Spinal cord (tissue), 10 donors: Measurements from ENCODE around the gene TM4SF5. TPM values are rescaled to one million over a fixed set of nuclear protein-coding genes. Genes with fewer than 3 reads are reported as not detected.
A peak's percentile ranks its signal among the peaks of the same experiment; 100 is the strongest.

Experiments used
- DNase-seq, 6 donors: peaks; one replicate each; pipeline versions ENCODE4 v3.0.0 to v3.0.0-alpha.2; 2013 to 2015; ENCODE audit warnings: low spot score in 6 of 6, low read depth in 4 of 6
- H3K27ac ChIP-seq: one replicate; pipeline ENCODE4 v1.5.1; 2013; ENCODE audit warnings: low read depth, low read length, control low read depth
- H3K27me3 ChIP-seq: one replicate; pipeline ENCODE4 v1.6.1; 2013; ENCODE audit warnings: low read length; ENCODE audit not compliant: control insufficient read depth, insufficient read depth
- H3K36me3 ChIP-seq: one replicate; pipeline ENCODE4 v1.6.1; 2013; ENCODE audit warnings: low read length; ENCODE audit not compliant: control insufficient read depth, insufficient read depth
- H3K4me1 ChIP-seq: one replicate; pipeline ENCODE4 v1.6.1; 2013; ENCODE audit warnings: low read length; ENCODE audit not compliant: control insufficient read depth, insufficient read depth
- H3K4me3 ChIP-seq: one replicate; pipeline ENCODE4 v1.5.1; 2013; ENCODE audit warnings: low read depth, low read length, control low read depth
- H3K9me3 ChIP-seq: one replicate; pipeline ENCODE4 v1.6.1; 2013; ENCODE audit warnings: low read length; ENCODE audit not compliant: control insufficient read depth, insufficient read depth
- WGBS: methylation state at CpG from one replicate; pipeline ENCODE4 v1.1.5; 2013; ENCODE audit warnings: missing lambda C conversion rate; ENCODE audit not compliant: insufficient coverage; 5-methylcytosine and 5-hydroxymethylcytosine counted together
- polyA plus RNA-seq, 2 donors: library from polyadenylated mRNA; unstranded; fragments of 120-200 nt; gene quantifications; one replicate each; pipeline ENCODE4 v1.2.1, GENCODE V29; 2013; ENCODE audit not compliant: insufficient read length in 2 of 2
- total RNA-seq, 2 donors: library from RNA; depleted of rRNA in 1 of 2; stranded (reverse); fragments of 120-200 nt in 1 of 2; fragments of >200 nt in 1 of 2; gene quantifications; one replicate each; pipeline versions ENCODE4 v1.2.3 to v1.2.4, GENCODE V29; 2013 to 2014
- donor health status: healthy.

Gene TM4SF5
- total and polyA plus RNA-seq, 4 donors = not detected

DNA sequence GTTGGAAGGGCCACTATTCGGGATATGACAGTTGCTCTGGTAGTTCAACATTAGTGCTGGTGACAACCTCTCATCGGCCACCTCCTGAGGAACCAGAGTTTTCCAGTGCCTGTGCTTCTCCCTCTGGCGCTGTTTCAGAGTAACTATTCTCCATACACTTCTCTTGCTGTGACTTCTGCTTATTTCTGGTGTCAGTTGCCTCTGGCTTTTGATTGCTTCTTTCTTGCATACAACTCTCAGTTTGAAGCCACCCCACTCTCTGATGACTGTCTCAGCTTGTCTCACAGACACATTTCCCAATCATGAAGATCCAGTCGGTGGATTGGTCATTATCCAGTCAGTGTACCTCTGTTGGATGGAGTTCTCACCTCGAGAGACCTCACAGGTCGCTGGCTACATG, 3.4 kb upstream of the TM4SF5 start:
- Histone ChIP-seq H3K4me1 (peaks cover 10% of the 10 kb centered on the region), H3K36me3 (no peaks in the 10 kb centered on the region), H3K27me3 (peaks cover 3% of the 10 kb centered on the region), H3K27ac (no peak overlapping the region), H3K9me3 (no peaks in the 10 kb centered on the region), H3K4me3 (no peak overlapping the region)
- 87% methylated on average over 6 of the region's 6 CpGs for WGBS
- no peak for DNase-seq

DNA sequence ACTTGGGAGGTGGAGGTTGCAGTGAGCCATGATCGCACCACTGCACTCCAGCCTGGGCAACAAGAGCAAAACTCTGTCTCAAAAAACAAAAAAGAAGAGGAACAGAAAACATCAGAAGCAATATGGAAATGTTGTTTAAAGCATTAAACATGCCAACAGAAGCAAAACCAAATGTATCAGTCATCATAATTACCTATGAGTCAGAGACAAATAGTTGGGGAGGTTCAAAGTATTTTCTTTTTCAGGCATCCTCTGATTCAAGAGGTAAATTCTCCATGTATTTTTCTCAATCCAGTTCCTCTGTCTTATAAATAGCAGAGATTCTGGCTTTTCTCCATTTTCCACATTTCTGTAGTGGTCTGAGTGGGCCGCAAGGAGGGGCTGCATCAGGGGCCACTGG, 2.1 kb upstream of the TM4SF5 start:
- DNase-seq = no peak
- WGBS = 100% methylated on average over 1 of the region's 2 CpGs
- Histone ChIP-seq H3K36me3 (no peaks in the 10 kb centered on the region), H3K9me3 (no peaks in the 10 kb centered on the region), H3K4me3 (no peak overlapping the region), H3K27me3 (peaks cover 3% of the 10 kb centered on the region), H3K4me1 (peaks cover 10% of the 10 kb centered on the region), H3K27ac (no peak overlapping the region)

DNA sequence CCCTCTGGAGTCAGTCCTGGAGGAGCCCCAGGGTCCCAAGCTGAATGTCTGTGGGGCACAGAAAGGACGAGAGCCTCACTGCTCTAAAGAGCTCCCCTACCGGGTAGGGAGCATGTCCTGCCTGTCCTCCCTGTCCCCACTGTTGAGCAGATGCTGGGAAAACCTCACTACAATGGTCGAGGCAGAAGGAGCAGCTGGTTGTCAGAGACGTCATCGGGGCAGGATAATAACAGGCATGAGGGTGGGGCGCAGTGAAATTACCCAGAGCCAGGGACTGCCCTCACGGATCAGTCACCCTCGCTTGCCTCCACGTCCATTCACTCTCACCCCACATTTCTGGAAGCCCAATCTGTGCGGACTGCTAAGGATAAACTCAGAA, 538 bp downstream of the TM4SF5 start:
- H3K4me1 ChIP-seq = peaks cover 10% of the 10 kb centered on the region
- peaks cover 3% of the 10 kb centered on the region for H3K27me3 ChIP-seq
- no peaks in the 10 kb centered on the region for H3K9me3 ChIP-seq
- no peak overlapping the region for H3K27ac ChIP-seq
- WGBS = 15% methylated on average over 5 of the region's 10 CpGs
- no peak overlapping the region for H3K4me3 ChIP-seq
- H3K36me3 ChIP-seq = no peaks in the 10 kb centered on the region
- no peak for DNase-seq

DNA sequence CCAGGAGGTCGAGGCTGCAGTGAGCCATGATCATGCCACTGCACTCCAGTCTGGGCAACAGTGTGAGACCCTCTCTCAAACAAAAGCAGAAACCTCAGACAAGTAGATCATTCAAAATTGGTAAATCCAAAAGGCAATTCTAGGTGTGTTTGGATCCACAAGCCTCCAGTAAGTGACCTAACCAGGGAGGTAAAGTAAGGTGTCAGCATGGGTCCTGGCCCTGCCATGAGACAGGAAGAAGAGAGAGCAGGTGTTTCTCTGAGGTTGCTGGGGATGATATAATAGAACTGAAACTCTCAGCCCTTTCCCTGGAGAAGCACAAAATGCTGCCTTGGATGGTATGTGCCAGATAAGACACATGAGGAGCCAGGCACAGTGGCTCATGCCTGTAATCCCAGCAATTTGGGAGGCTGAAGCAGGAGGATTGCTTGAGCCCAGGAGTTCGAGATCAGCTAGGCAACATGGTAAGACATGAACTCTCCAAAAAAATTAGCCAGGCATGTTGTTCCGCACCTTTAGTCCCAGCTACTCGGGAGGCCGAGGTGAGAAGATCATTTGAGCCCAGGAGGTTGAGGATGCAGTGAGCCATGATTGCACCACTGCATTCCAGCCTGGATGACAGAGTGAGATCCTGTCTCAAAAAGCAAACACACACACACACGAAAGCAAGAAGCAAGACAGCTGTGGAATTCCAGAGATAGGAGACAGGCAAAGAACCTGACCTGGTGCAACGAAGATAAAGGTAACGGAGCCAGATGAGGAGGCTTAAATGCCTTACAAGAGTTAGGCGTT, 6.5 kb downstream of the TM4SF5 start:
- Histone ChIP-seq H3K27ac (no peak overlapping the region), H3K36me3 (no peaks in the 10 kb centered on the region), H3K9me3 (no peaks in the 10 kb centered on the region), H3K4me3 (no peak overlapping the region), H3K27me3 (peaks cover 24% of the 10 kb centered on the region), H3K4me1 (no peaks in the 10 kb centered on the region)
- DNase-seq = no peak
- WGBS = 84% methylated on average over 7 of the region's 9 CpGs

DNA sequence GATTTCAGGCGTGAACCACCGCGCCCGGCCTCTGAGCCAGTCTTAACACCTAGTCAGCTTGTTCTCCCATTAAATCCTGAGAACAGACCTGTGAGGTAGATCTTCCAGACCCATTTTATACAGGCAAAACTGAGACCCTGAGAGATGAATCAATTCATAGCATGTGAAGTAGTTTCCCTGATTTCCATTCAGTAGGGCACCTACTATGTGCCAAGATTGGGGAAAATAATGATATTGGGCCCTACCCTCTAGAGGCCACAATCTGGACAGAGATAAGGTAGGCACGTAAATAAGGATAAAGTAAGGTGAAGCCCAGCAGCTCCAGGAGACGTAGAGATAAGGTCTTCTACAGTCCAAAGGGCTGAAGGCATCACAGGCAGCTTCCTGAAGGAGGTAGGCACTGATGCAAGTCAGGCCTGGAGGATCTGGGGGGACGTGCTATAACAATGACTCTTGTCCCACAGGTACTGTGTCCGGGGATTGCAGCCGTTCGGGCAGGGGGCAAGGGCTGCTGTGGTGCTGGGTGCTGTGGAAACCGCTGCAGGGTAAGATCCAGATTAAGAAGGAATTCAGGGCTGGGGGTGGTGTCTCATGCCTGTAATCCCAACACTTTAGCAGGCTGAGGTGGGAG, 8.8 kb downstream of the TM4SF5 start:
- no peak overlapping the region for H3K27ac ChIP-seq
- no peaks in the 10 kb centered on the region for H3K9me3 ChIP-seq
- peaks cover 45% of the 10 kb centered on the region for H3K27me3 ChIP-seq
- no peak overlapping the region for H3K4me3 ChIP-seq
- 83% methylated on average over 7 of the region's 11 CpGs for WGBS
- H3K4me1 ChIP-seq = peaks cover 8% of the 10 kb centered on the region
- H3K36me3 ChIP-seq = no peaks in the 10 kb centered on the region
- no peak for DNase-seq

DNA sequence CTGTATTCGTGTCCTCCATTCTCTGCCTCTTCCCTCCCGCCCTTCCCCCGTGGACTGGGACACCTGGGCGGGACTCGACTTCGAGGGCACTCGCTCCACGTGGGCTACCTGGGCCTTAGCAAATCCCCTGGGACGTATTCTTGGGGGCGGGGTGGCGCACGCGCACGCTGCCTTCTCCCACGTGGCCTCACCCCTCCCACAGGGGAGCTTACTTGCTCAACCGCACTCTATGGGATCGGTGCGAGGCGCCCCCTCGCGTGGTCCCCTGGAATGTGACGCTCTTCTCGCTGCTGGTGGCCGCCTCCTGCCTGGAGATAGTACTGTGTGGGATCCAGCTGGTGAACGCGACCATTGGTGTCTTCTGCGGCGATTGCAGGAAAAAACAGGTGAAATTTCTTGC, 11.0 kb downstream of the TM4SF5 start:
- 35% methylated on average over 27 of the region's 28 CpGs for WGBS
- Histone ChIP-seq H3K27me3 (peaks cover 62% of the 10 kb centered on the region), H3K27ac (no peak overlapping the region), H3K9me3 (no peaks in the 10 kb centered on the region), H3K4me1 (peaks cover 30% of the 10 kb centered on the region), H3K36me3 (no peaks in the 10 kb centered on the region), H3K4me3 (no peak overlapping the region)
- no peak for DNase-seq

DNA sequence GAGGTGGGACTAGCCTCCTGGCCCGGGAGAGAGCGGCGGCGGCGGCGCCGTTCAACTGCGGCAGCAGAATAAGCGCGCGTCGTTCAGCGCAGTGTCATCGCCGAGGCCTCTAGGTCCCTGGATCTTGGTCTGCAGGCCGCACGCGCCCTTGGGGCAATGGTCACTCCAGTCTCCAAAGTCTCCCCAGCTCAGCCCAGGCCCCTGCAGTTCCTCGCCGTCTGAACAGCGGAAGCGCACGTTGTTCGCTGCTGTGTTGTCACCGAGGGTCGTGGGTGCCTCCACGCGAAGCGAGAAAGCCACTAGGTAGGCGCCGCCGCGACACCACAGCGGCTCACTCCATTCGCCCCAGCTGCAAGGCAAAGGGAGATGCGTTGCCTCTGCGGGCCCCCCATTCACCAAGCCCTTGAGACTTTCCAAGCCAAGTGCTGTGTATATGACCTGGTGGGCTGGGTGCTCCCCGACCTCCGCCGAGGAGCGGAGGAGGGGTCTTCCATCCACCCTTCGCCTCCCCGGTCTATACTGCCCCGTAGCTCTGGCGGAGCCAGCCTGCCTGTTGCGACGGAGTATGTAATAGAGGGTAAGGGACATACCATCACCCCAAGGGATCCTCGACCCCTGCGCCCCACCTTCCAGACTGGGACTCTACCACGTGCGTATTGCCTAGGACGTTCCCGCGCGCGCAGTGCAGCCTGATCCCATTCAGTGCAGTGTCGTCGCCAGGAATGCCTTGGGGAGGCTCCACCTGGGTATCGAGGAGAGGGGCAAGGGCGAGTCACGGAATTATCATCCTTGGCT, 13.8 kb downstream of the TM4SF5 start:
- WGBS = 7% methylated on average over 52 of the region's 61 CpGs
- no peak overlapping the region for H3K27ac ChIP-seq
- peaks cover 60% of the 10 kb centered on the region for H3K27me3 ChIP-seq
- peak overlapping the region; percentile 11 for H3K4me3 ChIP-seq
- peaks cover 6% of the 10 kb centered on the region for H3K36me3 ChIP-seq
- DNase-seq = peak in 2 of 6 donors; percentile 25 to 33
- H3K4me1 ChIP-seq = peaks cover 51% of the 10 kb centered on the region
- H3K9me3 ChIP-seq = no peaks in the 10 kb centered on the region

DNA sequence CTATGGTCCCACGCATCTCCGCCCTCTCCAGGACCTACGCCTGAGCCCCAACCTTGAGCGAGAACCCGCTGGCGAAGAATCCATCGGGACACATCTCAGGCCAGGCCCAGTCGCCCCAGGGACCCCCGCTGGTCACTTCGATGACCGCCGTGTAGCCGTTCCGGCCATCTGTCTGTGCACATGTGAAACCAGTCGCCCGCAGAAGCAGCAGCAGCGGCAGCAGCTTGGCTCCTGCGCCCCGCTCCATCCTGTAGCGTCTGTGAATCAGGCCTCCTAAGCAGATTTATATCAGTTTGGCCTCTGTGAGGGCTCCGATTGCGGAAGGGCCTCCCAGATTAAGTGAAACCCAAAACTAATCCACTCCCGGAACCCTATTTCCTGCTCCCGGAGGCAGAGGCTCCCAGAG, 14.4 kb downstream of the TM4SF5 start, which contains the start of gene VMO1:
VMO1 (minus strand) TSS at position 259 of the 406 bp plus-strand sequence; CDS start at position 247, 12 bp downstream.
- Histone ChIP-seq H3K4me1 (peaks cover 55% of the 10 kb centered on the region), H3K9me3 (no peaks in the 10 kb centered on the region), H3K36me3 (peaks cover 6% of the 10 kb centered on the region), H3K27ac (no peak within 1 kb of the TSS), H3K27me3 (peaks cover 55% of the 10 kb centered on the region), H3K4me3 (peak within 1 kb of the TSS; percentile 11)
- 6% methylated on average over 19 of the region's 24 CpGs for WGBS
- peak in 2 of 6 donors; percentile 16 to 27 for DNase-seq

DNA sequence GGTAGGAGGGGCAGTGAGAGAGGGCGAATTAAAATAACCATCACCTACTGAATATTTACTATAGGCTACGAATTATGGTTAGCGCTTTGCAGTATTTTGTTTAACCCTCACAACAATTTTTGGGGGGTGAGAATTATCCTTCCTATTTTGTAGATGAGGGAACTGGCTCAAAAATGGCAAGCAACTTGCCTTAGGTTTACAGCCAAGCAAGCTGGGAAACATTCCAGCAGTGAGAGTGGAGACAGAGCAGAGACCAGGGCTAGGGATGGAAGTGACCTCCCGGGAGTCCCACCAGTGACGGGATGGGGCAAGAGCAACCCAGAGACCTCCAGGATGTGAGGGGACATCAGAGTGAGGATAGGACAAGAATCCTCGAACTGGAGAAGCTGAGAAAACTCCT, 14.8 kb downstream of the TM4SF5 start:
- H3K27me3 ChIP-seq = peaks cover 55% of the 10 kb centered on the region
- peaks cover 57% of the 10 kb centered on the region for H3K4me1 ChIP-seq
- no peak overlapping the region for H3K27ac ChIP-seq
- peaks cover 6% of the 10 kb centered on the region for H3K36me3 ChIP-seq
- WGBS = 39% methylated on average over 3 of the region's 6 CpGs
- DNase-seq = peak in 2 of 6 donors; percentile 1 to 51
- no peak overlapping the region for H3K4me3 ChIP-seq
- no peaks in the 10 kb centered on the region for H3K9me3 ChIP-seq
